HepG2 (cell line): Measurements from ENCODE around the gene PTGDS. TPM values are rescaled to one million over a fixed set of nuclear protein-coding genes. Genes with fewer than 3 reads are reported as not detected.

Experiments used
- ATAC-seq: fragments of 200-7000 bp; cut with Tn5 transposase; 3 replicates; pipeline ENCODE4 v1.9.1; 2020; ENCODE audit warnings: mild to moderate bottlenecking, moderate library complexity
- BruUV-seq: library from RNA; stranded (reverse); fragments of 400-500 nt; replicated peaks from 2 replicates; lab custom pipeline; 2021; lab: Mats Ljungman, UMichigan
- CTCF ChIA-PET: fragments of 300-600 bp; formaldehyde crosslinking; extraction: SDS; loops from one replicate; lab custom pipeline; 2021; ENCODE audit warnings: low total read pairs, inconsistent platforms, low intra/inter-chr PET ratio; lab: Yijun Ruan, JAX
- POLR2A ChIA-PET: fragments of 350-600 bp; sonication (Branson Sonifier 250); formaldehyde crosslinking; loops from one replicate; lab custom pipeline; 2020; ENCODE audit warnings: antibody characterized with exemption, inconsistent platforms; lab: Yijun Ruan, JAX
- DNase-seq: peaks from one replicate; pipeline ENCODE4 v3.0.0-alpha.2; 2015; ENCODE audit warnings: low spot score
- FAIRE-seq: peaks from 3 replicates; lab custom pipeline; 2011; peaks lifted over from hg19 to GRCh38; lab: Jason Lieb, UNC
- H2AFZ ChIP-seq: one replicate; pipeline ENCODE4 v1.6.1; 2011; ENCODE audit warnings: low read length, inconsistent platforms
- H3K27ac ChIP-seq: fragments of 300-600 bp; 3 replicates; pipeline ENCODE4 v1.8.0; 2011; ENCODE audit warnings: mixed run types, mild to moderate bottlenecking, mixed read lengths, low read length, inconsistent platforms; ENCODE audit not compliant: insufficient read depth; ENCODE audit errors: extremely low read length
- H3K27me3 ChIP-seq, 2 experiments: fragments of 200-600 bp in 1 of 2; 2 replicates in 1 of 2; 3 replicates in 1 of 2; pipeline versions ENCODE4 v1.6.0 to v1.8.0; 2011; ENCODE audit warnings: low read length in 2 of 2, mild to moderate bottlenecking in 2 of 2, moderate library complexity in 2 of 2, inconsistent platforms in 1 of 2; ENCODE audit not compliant: insufficient read depth in 2 of 2, control insufficient read depth in 1 of 2
- H3K36me3 ChIP-seq, 2 experiments: fragments of 200-600 bp in 1 of 2; replicated peaks in 1 of 2; 2 replicates in 1 of 2; 3 replicates in 1 of 2; pipeline versions ENCODE4 v1.5.1 to v1.8.0; 2011; ENCODE audit warnings: low read length in 2 of 2, inconsistent platforms in 1 of 2; ENCODE audit not compliant: insufficient read depth in 2 of 2, control insufficient read depth in 1 of 2
- H3K4me1 ChIP-seq: 2 replicates; pipeline ENCODE4 v1.5.1; 2012; ENCODE audit warnings: low read length, inconsistent platforms; ENCODE audit not compliant: insufficient read depth
- H3K4me2 ChIP-seq: 2 replicates; pipeline ENCODE4 v1.6.0; 2011; ENCODE audit warnings: low read depth, low read length, inconsistent platforms
- H3K4me3 ChIP-seq, 3 experiments: fragments of 200-600 bp in 1 of 3; sonication (generic), shearing (Covaris generic) in 1 of 3; replicated peaks in 1 of 3; 2 replicates each; pipeline ENCODE4 v1.5.1; 2011 to 2016; ENCODE audit warnings: low read length in 3 of 3, inconsistent platforms in 2 of 3, low read depth in 2 of 3, mild to moderate bottlenecking in 2 of 3, control low read depth in 1 of 3, mixed read lengths in 1 of 3; ENCODE audit not compliant: insufficient read depth in 1 of 3
- H3K79me2 ChIP-seq: one replicate; pipeline ENCODE4 v1.6.1; 2011; ENCODE audit warnings: low read length, inconsistent platforms; ENCODE audit not compliant: insufficient read depth
- H3K9ac ChIP-seq: 2 replicates; pipeline ENCODE4 v1.6.0; 2011; ENCODE audit warnings: mild to moderate bottlenecking, low read depth, low read length, inconsistent platforms; ENCODE audit not compliant: insufficient read depth
- H3K9me3 ChIP-seq: 2 replicates; pipeline ENCODE4 v1.5.1; 2012; ENCODE audit warnings: mild to moderate bottlenecking, low read length
- H4K20me1 ChIP-seq: 2 replicates; pipeline ENCODE4 v1.6.0; 2011; ENCODE audit warnings: inconsistent platforms, mild to moderate bottlenecking, low read length, moderate library complexity; ENCODE audit not compliant: insufficient read depth
- GPN1 ChIP-seq: sonication (generic); formaldehyde crosslinking; IDR thresholded peaks from 2 replicates; pipeline ENCODE4 v1.5.1; 2020; ENCODE audit warnings: missing genetic modification reagents, borderline replicate concordance
- KLF9 ChIP-seq: IDR thresholded peaks from 2 replicates; pipeline ENCODE4 v1.6.1; 2016; ENCODE audit warnings: low read depth
- MYC ChIP-seq: sonication (generic); formaldehyde crosslinking; IDR thresholded peaks from 2 replicates; pipeline ENCODE4 v1.9.0; 2021; ENCODE audit warnings: missing genetic modification reagents, borderline replicate concordance
- PCBP2 ChIP-seq: fragments of 200-400 bp; formaldehyde crosslinking; optimal IDR thresholded peaks from 2 replicates; pipeline ENCODE3; 2018; ENCODE audit warnings: low read length, low read depth; ENCODE audit not compliant: poor library complexity, severe bottlenecking
- U2AF1 ChIP-seq: fragments of 200-400 bp; formaldehyde crosslinking; optimal IDR thresholded peaks from 2 replicates; pipeline ENCODE3; 2017; ENCODE audit warnings: mild to moderate bottlenecking, low read depth, low read length
- ZNF431 ChIP-seq: sonication (generic); formaldehyde crosslinking; IDR thresholded peaks from 2 replicates; pipeline ENCODE4 v1.9.0; 2022; ENCODE audit warnings: missing genetic modification reagents, low read depth, mild to moderate bottlenecking, borderline replicate concordance
- WGBS: methylation state at CpG from one replicate; pipeline ENCODE4 v1.1.6; 2017; ENCODE audit warnings: low lambda C conversion rate; 5-methylcytosine and 5-hydroxymethylcytosine counted together
- in situ Hi-C: cut with HindIII; loops from 2 replicates; pipeline ENCODE4 v1.10.0; 2017; ENCODE audit warnings: low pct_unique_long_range_greater_than_20kb; ENCODE audit not compliant: extremely low pct_ligation_motif_present
- intact Hi-C: fragments of 100-400 bp; cut with micrococcal nuclease; formaldehyde crosslinking; loops from one replicate; pipeline ENCODE4 v1.10.0; 2022; ENCODE audit not compliant: unreplicated experiment
- polyA plus RNA-seq, 8 experiments: library from polyadenylated mRNA; depleted of rRNA in 3 of 8; stranded (reverse) in 7 of 8; unstranded in 1 of 8; fragments of >200 nt; fragmentation: Illumina TruSeq in 4 of 8; extraction: Trizol in 4 of 8; gene quantifications; 2 replicates each; pipeline versions ENCODE4 v1.2.1 to v1.2.3, GENCODE V29; 2011 to 2016; ENCODE audit warnings: low read depth in 4 of 8, missing spikeins in 1 of 8, mixed read lengths in 1 of 8; ENCODE audit not compliant: insufficient read depth in 1 of 8
- total RNA-seq, 5 experiments: library from RNA; depleted of rRNA; stranded (reverse); fragments of >200 nt; fragmentation: Illumina TruSeq; extraction: Trizol; gene quantifications; 2 replicates each; pipeline ENCODE4 v1.2.3, GENCODE V29; 2016; ENCODE audit warnings: low read depth in 1 of 5
- TF ChIP-seq, protein P1 (sequence below): sonication (generic); formaldehyde crosslinking; conservative IDR thresholded peaks from 2 replicates; pipeline ENCODE4 v1.8.0; 2022; ENCODE audit warnings: mild to moderate bottlenecking, moderate library complexity, missing genetic modification reagents
- TF ChIP-seq, protein P2 (sequence below): sonication (generic); formaldehyde crosslinking; IDR thresholded peaks from 2 replicates; pipeline ENCODE4 v1.4.0; 2020; ENCODE audit warnings: missing genetic modification reagents

Gene PTGDS
- total and polyA plus RNA-seq, 2 of the 13 experiments (the other 11 are each of a cell fraction or from before 2014, with no cell fraction given), result 0.33 to 0.50 TPM

DNA sequence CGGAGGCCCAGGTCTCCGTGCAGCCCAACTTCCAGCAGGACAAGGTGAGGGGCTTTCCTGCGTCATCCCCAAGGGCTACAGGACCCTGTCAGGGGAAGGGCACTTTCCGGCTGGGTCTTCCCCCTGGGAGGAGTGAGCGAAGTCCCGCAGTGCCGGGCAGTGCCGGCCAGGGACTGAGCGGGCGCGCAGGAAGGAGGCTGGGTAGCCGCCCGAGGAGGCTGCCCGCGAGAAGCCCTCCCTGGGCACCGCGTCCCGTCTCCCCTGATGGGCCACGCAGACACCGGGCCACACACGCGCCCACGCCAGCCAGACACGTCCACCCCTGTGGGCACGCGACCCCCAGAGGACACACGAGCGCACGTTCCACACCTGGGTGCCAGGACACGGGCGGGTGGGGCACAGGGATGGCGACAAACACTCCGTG, 357 bp downstream of the PTGDS start (continued):
- TF ChIP-seq PCBP2 (no peak), GPN1 (no peak), ZNF431 (no peak), KLF9 (CRISPR knock-in tag) (no peak)
- TF ChIP-seq, protein P1, sequence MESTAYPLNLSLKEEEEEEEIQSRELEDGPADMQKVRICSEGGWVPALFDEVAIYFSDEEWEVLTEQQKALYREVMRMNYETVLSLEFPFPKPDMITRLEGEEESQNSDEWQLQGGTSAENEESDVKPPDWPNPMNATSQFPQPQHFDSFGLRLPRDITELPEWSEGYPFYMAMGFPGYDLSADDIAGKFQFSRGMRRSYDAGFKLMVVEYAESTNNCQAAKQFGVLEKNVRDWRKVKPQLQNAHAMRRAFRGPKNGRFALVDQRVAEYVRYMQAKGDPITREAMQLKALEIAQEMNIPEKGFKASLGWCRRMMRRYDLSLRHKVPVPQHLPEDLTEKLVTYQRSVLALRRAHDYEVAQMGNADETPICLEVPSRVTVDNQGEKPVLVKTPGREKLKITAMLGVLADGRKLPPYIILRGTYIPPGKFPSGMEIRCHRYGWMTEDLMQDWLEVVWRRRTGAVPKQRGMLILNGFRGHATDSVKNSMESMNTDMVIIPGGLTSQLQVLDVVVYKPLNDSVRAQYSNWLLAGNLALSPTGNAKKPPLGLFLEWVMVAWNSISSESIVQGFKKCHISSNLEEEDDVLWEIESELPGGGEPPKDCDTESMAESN (CRISPR knock-in tag), result no peak
- TF ChIP-seq, all 625 proteins: peak for 0

DNA sequence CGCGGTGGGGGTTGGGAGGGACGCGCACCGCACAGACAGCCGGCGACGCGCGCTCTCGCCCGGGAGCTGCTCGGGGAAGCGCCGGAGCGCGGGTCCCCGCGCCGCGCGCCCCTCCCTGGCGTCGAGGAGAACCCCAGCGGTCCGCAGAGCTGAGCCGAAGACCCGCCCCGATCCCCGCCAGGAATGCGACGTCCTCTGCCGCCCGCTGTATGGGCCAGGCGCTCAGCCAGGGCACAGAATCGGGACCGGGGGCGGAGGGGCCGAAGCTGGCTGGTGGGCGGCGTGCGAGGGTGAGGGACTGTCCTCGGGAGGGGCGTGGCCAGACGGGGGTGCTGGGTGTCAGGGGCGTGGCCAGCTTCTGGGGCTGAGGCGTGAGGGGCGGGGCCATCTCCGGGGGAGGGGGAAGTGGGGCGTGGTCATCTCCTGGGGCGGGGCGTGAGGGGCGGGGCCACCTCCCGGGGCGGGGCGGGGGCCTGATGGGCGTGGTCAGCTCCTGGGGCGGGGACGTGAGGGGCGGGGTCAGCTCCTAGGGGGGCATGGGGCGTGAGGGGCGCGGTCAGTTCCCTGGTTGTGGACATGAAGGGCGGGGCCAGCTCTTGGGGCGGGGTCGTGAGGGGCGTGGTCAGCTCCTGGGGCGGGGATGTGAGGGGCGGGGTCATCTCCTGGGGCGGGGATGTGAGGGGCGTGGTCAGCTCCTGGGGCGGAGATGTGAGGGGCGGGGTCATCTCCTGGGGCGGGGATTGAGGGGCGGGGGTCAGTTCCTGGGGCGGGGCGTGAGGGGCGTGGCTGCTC, 965 bp downstream of the PTGDS start:
- ChIA-PET CTCF (no interaction called here), POLR2A (interaction anchor here (0.8 to 2.3 kb wide), 4 partner anchors 14 to 32 kb away, joined by 3 to 13 read pairs (median 4); partner anchors contain the start of gene PAXX)
- H3K36me3 ChIP-seq, result no peaks in the 10 kb centered on the region
- in situ Hi-C loops (no loop called here), intact Hi-C loops (no loop called here)
- no peaks in the 10 kb centered on the region for H3K79me2 ChIP-seq
- DNase-seq, result no peak
- H3K27ac ChIP-seq, result no peak overlapping the region
- peaks cover 41% of the 10 kb centered on the region for H3K4me1 ChIP-seq
- no peak for TF ChIP-seq U2AF1
- TF ChIP-seq MYC (CRISPR knock-in tag), result no peak
- TF ChIP-seq, protein P2, sequence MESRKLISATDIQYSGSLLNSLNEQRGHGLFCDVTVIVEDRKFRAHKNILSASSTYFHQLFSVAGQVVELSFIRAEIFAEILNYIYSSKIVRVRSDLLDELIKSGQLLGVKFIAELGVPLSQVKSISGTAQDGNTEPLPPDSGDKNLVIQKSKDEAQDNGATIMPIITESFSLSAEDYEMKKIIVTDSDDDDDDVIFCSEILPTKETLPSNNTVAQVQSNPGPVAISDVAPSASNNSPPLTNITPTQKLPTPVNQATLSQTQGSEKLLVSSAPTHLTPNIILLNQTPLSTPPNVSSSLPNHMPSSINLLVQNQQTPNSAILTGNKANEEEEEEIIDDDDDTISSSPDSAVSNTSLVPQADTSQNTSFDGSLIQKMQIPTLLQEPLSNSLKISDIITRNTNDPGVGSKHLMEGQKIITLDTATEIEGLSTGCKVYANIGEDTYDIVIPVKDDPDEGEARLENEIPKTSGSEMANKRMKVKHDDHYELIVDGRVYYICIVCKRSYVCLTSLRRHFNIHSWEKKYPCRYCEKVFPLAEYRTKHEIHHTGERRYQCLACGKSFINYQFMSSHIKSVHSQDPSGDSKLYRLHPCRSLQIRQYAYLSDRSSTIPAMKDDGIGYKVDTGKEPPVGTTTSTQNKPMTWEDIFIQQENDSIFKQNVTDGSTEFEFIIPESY (CRISPR knock-in tag), result peak; percentile 3; the same call in 1 of the 2 replicates
- H2AFZ ChIP-seq, result no peak overlapping the region
- H3K9ac ChIP-seq, result no peak overlapping the region
- H3K4me3 ChIP-seq, result no peak overlapping the region; a peak in 1 of 6 replicates
- WGBS, result 44% methylated on average over 37 of the region's 78 CpGs
- H3K9me3 ChIP-seq, result no peaks in the 10 kb centered on the region
- peaks cover 11 to 60% of the 10 kb centered on the region in 2 experiments for H3K27me3 ChIP-seq
- peak overlapping the region; percentile 23; the same call in 1 of the 2 replicates for H3K4me2 ChIP-seq
- no peaks in the 10 kb centered on the region for H4K20me1 ChIP-seq
- no peak for FAIRE-seq
- peak; percentile 3; the same call in 1 of the 3 replicates for ATAC-seq
- BruUV-seq, result no TSS peak
